Dedifferentiated amniotic fluid mesenchymal stem cell (primary cell): ENCODE results near the gene PXYLP1.

Experiments
- DNase-seq: peaks from one replicate; pipeline ENCODE4 v3.0.0-alpha.2; 2016; ENCODE audit errors: extremely low spot score

Gene PXYLP1

DNA sequence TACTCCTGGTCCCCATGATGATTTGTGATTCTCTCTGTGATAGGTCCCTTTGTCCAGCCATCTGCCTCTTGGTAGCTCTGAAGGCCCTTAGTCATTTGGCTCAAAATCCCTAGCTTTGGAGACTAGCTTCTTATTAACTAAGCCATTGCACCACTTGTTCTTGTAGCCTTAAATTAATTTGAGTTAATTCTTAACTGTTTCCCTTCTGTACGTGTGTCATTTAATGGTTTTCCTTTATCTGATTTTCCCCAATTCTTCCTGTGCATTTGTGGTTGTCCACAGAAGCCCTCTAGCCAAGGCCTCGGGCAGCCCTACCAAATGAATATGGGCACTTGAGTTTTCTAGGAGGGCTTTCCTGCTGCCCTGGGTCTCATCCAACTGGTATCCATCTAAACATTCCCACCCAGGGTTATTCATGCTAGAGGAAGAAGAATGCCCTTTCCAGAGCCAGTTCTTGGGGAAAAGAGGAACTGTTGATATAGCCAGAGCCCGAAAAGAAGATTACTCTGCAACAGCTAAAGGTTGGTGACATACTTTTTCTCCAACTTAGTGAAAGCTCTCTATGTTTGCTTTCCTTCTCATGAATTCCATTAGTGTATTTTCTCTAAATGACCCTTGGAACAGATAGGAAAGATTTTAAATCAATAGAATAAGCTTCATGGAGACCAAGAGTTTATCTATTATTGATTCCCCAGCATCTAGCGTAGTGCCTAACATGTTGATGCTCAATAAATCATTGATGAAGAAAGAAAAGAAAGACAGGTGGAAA lies 92.5 kb downstream of the PXYLP1 start:
- no peak for DNase-seq

DNA sequence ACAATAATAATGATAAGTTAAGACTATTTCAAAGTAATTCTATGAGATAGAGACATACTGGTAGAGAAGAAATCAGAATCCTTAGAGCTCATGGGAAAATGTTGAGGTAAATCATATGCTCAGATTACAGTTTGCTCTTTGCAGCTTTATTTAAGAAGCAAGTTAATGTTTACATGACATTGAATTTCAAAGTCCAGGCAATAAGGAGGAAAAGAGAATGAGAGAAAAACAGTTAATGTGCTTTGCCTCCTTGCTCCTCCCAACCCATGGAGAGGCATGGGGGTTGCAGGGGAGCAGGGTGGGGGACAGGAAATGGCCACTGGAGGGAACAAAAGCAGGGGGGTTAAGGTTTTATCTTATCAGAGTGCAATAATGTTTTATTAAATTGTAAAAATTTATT lies 94.5 kb downstream of the PXYLP1 start:
- DNase-seq, result no peak

DNA sequence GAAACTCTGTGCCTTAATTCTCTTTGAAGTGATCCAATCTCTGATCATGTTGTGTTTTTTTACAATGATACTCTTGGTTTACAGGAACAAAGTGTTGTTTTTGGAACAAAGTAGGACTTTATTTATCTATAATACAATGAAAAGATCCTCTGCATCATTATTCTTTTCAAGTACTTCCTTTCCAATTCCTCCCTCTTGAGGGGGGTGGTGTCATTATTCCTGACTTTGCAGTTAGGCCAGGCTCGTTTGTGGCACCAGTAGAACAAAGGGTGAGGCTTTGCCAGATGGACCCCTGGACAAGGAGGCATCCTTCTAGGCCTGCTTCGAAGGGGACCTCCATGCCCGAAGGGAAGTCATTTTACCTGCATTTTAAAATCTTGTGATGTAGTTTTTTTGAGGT lies 95.0 kb downstream of the PXYLP1 start:
- no peak for DNase-seq

DNA sequence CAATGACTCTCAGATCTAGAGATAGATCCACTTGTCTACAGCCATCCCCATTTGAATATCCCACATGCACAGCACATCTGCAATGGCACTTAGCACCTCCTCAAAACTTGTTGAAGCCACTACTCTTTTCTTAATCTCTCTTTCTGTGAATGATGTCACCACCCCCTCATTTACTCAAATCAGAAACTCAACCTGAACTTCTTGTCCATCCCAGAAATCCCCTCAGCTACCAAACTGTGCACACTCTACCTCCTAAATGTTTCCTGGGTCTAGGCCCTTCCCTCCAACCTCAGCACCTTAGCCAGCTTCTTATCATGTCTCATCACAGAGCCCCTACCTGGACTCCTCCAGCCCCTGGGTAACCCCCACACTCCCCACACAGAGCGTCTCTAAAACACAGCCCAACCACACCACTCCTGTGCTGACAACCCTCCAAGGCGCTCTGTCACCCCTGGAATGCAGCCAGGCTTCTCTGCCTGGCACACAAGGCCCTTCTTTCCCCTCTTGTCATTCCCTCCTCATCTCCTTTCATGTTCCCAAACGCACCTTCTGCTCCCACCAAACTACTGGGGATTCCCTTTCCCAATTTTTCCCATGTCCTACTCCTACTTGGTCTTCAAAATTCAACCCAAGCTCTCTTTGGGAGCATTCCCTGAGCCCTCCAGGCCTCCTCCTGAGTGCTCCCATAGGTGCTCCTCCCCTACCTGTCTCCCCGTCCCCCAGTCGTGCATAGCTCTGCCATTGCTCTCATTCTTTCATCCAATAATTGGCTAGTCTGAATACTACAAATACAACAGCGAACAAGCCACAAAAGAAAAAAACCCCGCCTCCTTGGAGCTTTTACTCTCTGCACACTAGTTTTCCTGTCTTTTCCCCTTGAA lies 96.9 kb downstream of the PXYLP1 start:
- no peak for DNase-seq

DNA sequence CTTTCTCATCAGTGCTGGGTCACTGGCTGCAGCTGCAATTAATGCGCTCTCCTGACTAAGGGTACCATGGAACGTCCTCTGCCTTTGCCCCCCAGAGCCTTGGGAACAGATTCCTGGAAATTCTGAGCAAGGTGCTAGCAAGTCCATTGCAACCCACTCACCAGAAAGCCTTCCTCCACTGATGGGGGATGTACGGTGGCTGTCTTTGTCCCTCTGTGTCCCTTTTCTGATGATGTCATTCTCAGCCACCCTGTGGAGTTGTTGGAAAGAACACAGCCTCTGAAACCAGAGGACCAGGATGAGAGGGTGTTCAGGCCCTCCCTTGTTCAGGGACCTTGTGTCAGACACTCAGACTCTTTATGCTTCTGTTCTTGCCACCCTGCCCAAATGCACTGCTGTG lies 98.6 kb downstream of the PXYLP1 start:
- DNase-seq, result no peak

DNA sequence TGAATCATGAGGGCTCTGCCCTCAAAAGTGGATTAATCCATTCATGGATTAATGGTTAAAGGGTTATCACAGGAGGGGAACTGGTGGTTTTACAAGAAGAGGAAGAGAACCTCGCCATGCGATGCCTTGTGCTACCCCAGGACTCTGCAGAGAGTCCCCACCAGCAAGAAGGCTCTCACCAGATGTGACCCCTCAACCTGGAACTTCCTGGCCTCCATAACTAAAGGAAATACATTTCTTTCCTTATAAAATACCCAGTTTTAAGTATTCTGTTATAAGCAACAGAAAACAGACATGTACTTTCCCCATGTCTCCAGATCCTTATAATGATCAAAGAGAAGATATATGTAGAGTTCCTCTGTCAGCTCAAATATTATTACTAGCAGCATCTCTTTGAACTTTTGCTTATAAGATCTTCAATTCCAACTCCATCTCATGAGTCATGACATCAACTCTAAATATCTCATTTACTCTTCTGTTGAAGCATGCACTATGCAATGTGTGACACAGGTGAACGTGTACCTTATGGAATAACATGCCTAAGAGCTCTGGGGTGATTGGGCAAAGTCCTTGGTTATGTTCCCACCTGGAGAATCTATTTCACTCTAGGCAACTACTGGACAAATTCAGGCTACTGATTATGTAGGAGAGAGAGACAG lies 99.2 kb downstream of the PXYLP1 start:
- DNase-seq, result no peak

DNA sequence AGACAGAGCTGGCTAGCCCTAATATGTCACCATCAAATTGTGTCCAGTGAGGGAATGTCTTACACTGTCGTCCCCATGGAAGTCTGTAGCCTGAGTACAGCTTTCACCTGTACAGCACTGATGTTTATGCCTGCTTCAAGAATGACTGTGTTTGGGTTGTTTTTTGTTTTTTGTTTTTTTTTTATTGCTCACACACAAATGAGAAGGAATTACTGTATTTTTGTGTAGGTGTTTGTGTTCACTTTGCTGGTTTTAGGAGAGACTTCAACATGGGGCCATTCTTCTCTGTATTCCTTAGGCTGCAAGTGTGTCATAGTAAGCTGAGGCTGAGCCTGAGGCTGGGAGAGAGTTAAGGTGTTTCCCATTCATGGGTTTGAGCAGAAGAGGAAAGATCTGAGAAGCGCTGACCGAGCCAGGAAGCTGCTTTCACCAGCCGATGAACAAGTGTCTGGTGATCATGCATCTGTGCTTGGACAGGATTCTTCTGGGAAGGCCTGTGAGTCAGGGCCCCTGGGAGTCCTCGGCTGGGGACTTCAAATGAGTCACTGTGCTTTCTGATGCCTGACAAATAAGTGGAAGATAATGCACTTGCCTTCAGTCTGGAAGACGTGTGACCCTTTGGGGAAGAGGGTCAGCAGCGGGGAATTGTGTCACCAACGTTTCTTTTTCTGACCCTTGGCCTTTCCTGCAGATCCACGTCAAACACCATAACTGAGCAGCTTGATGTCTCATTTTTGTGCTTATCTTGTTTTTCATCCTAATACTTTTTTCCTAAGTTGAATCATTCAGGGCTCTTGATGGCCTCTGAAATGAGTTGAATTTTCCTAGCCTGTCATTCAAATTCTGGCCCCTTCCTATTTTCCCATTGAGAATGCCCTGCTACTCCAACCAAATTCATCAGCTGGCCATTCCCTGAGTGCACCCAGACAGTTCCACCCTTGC lies 100.0 kb downstream of the PXYLP1 start:
- DNase-seq, result peak; percentile 77

DNA sequence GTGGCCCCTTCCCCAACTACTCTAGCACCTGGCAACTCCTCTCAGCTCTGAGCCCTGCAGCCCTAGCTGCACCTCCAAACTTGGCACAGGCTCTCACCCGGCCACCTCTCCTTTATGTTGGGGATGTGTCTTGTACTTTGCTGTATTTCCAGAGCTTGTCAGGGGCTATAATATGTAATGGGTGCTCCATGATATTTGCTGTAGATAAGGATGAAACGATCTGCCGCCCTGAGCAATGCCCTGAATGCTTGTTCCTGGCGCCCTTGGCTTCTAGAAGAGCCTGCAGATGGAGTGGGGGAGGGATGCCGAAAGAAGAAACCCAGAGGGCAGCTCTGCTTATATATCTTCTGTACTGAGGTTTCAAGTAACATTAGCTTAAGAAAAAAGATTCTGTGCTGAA lies 100.8 kb downstream of the PXYLP1 start:
- no peak for DNase-seq

DNA sequence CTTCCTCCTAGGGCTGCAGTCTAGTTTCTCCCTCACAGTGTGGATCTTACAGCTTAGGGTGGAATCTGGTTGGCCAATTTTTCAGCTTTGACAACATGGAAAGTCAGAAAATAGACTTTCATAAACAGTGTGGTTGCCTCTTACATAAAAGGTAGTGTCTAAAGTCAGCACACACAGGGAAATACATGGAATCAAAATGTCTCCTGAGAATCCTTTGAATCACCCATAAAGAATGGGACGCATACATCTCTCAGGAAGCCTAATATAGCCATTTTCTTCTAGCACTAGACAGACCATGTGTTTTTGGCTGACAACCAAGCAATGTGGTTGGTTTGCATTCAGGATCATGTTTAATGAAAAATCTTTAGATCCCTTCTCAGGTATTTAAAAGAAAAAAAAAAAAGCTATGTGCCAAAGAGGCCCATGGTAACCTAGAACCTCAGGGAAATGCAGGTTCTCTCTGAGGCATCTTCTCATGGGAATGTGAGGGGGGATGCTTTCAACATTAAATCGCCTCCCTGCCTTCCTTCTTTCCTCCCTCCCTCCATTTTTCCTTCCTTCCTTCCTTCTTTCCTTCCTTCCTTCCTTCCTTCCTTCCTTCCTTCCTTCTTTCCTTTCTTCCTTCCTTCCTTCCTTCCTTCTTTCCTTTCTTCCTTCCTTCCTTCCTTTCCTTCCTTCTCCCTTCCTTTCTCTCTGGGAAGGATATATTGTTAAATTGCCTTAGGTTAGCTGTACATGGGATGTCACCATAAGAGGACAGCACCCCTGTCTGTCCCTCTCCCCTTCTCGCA lies 102.4 kb downstream of the PXYLP1 start:
- no peak for DNase-seq

DNA sequence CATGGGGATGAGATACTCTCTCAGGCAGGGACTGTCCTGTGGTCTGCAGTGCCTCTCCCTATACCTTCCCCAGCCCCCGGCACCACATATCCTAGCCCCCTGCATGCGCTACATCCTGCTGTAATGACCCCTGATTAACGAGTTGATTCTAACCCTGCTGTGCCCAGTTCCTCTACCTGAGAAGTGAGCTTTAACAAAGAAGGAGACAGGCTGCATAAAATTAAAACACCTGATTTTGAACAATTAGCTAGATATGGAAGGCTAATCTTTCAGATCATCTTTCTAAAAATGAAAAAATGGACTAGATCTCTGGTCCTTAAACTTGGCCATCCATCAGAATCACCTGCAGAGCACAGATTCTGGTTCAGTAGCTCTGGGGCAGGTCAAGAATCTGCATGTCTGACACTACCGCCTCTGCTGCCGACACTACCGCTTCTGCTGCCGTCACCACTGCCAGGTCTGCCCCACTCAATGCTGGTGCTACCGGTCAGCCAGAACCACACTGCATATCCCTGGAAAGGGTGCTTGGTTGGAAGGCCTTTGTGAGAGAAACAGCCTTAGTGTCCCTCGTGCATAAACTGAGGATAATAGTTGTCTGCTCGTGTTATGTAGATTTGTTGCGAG lies 103.1 kb downstream of the PXYLP1 start:
- DNase-seq, result no peak

DNA sequence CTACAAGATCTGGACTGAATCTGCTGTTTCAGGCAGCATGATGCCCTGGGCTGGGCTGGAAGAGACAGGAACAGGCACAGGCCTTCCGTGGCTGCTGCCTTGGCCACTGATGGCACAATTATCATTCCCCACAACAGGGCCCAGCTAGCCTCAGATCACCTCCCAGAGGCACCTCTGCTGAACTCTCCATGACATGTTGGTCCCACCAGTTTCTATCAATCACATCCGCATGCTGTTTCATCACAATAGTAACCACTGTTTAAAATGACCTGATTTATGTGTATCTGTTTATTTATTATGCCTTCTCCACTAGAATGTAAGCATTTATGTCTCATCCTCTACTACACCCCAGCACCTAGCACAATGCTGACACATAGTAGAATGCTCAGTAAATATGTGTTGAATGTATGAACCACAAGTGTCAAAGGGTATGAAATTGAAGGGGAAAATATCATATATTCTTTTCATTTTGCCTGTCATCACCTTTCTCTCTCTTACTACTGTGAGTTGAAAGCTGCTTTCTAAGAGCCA lies 104.0 kb downstream of the PXYLP1 start:
- no peak for DNase-seq

DNA sequence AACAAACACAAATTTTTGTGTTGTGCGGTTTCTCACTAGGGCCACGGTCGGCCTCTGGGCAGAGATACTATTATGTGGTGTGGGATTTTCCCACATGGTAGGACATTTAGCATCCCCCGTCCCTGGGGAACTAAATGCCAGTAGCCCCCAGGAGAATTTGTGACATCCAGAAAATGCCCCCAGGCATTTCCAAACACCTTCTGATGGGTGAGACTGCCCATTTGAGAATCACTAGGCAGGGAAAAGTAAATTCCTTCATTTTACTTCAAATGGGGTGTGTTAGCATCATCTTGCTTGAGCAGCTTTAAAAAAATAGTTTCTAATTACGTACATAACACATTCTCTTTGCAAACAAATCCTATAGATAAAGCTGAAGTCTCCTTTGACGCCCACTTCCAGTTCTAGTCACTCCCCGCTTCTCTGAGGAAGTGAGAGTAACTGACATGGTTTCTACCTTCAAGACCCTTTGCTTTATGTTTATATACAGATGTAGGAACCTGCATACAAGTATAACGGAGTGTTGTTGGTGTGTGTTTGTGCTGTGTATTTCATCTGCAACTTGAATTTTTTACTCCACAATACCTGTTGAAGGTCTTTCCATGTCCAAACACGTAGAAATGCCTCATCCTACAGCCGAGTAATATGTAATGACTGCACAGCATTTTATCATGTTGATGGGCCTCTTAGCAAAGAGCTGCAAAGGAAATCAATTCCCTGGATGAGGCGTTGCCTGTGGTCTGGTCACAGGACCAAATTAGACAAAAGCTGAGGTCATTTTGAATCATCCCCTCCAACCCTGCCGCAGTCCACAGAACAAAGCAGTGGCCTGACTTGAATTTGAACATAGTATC lies 105.3 kb downstream of the PXYLP1 start:
- peak; percentile 29 for DNase-seq

DNA sequence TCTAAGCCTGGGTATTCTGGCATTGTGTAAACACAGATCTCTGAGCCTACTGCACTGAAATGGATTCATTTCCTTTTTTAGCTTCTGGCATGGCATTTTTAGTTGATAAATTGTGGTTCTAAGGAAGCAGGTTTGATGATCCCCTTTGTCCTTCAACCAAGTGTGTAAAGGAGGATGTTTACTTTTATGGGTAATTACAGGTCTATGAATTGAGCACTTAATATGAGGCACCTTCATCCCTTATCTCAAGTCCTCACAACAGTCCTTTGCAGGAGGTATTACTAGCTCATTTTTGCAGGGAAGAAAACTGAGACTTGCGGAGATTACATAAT lies 105.9 kb downstream of the PXYLP1 start:
- DNase-seq, result no peak

DNA sequence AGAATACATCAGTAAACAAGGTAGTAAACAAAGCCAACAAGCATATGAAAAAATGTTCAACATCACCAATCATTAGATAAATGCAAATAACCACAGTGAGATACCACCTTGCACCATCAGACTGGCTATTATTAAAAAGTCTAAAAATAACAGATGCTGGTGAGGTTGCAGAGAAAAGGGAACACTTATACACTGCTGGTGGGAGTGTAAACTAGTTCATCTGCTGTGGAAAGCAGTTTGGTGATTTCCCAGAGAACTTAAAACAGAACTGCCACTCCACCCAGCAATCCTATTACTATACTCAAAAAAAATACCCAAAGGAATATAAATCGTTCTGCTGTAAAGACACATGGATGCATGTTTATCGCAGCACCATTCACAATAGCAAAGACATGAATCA lies 106.4 kb downstream of the PXYLP1 start:
- no peak for DNase-seq

DNA sequence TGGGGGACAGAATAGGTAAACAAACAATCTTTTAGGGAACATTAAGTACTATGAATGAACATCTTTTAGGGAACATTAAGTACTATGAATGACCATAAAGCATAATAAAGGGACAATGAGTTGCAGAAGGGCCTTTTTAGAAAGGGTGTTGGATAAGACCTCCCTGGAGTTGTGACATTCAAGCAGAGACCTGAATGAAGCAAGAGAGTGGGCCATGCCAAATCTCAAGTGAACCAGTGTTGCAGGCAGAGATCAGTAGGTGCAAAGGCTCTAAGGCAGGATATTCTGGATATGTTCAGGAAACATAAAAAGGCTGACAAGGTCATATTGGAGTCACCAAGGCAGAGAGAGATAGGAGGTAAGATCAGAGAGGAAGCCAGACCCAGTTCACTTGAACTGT lies 107.3 kb downstream of the PXYLP1 start:
- no peak for DNase-seq

DNA sequence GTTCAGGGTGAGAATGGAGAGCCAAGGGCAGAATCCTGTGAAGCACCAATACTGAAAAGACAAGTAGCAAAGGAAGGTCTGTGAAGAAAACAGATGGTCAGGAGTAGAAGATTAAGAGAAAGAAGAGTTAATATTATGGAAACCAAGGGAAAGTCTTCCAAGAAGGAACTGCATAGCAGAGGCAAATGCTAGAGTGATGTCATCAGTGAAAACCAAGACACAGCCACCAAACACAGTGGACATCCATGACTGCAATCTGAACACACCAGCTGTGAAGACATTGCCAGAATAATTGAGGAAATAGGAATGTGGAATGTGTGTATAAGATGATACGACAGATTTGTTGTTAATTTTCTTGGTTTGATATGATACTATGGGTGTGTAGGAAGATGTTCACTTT lies 109.9 kb downstream of the PXYLP1 start:
- DNase-seq, result no peak

DNA sequence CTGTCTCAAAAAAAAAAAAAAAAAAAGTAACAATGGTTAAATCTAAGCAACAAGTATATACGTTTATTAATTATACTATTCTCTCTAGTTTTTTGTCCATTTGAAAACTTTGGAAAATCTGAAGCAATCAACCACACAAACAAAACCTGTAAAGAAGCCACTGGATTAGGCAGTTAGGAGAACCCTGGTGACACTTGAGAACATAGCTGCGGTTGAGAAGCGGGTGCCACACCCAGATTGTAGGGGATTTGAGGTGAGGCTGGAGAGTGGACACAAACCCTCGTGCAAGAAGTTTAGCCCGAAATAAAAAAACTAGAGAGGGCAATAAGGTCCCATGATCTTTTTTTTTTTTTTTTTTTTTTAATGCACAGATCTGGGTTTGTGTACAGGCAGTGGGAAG lies 110.8 kb downstream of the PXYLP1 start:
- no peak for DNase-seq

DNA sequence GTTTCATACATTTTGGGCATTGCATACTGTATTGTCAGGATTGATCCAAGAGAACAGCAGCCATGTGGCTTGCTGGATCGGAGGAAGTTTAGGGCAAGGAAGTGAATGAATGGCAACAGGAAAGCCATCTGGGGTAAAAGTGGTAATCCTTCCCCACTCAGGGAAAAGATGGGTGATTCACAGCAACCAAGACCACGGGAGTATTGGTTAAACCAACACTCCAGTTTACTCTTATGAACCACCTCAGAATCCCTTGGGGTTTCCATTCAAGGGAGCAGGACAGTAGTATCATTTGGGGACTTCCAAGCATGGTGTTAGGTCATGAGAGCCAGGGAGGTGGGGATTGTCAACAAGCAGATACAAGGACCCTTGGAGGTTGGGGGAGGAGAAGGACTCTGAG lies 111.5 kb downstream of the PXYLP1 start:
- no peak for DNase-seq

DNA sequence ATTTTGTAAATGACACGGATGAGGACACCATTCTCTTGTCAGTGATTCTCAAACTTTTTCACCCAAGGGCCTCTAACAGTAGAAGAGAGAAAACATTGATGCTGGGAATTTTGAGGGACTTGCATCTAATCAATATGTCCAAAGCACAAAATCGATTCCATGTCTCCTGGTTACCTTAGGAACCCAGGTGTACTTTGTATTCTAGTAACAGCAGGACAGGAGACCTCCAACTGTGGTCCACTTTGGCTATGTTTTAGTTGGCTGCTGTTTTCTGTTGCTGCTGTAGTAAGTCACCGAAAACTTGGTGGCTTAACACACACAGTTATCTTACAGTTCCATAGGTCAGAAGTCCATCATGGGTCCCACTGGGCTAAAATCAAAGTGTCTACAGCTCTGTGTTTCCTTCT lies 112.2 kb downstream of the PXYLP1 start:
- DNase-seq, result no peak
